ENCODE measurements around the gene FAM149B1. TPM values are rescaled to one million over a fixed set of nuclear protein-coding genes. Genes with fewer than 3 reads are reported as not detected.

Gene FAM149B1
- polyA plus RNA-seq, 1 donor (not counting 4 experiments of a cell fraction or from before 2014, with no cell fraction given): 22.2 TPM

GRCh38 chr10:73209705-73210104, 41.8 kb downstream of the FAM149B1 start:
- no peaks in the 10 kb centered on the region for H3K9me1 ChIP-seq (ENCODE audit: control insufficient read depth, extremely low read depth, insufficient read depth, low read length)
- H3K4me3 ChIP-seq (ENCODE audit: control insufficient read depth in 2 of 3, extremely low read depth in 1 of 3, insufficient read depth in 2 of 3, low read depth in 1 of 3, low read length in 3 of 3): no peak overlapping the region
- DNase-seq (ENCODE audit: low read depth, low spot score): no peak
- peaks cover 9% of the 10 kb centered on the region for H3K4me1 ChIP-seq (ENCODE audit: control insufficient read depth, extremely low read depth, insufficient read depth, low read length)
- no peaks in the 10 kb centered on the region for H4K20me1 ChIP-seq (ENCODE audit: control insufficient read depth, extremely low read depth, insufficient read depth, low read length)
- peak overlapping the region; percentile 32 for H3K27ac ChIP-seq (ENCODE audit: control insufficient read depth, insufficient read depth, low read length)
- no peaks in the 10 kb centered on the region for H3K27me3 ChIP-seq (ENCODE audit: control insufficient read depth, extremely low read depth, insufficient read depth, low read length)
- dilution Hi-C loops (cut with MboI; ENCODE audit: extremely low pct_ligation_motif_present, low sequenced_read_pairs): no loop called here
- H3K9ac ChIP-seq (ENCODE audit: control insufficient read depth, extremely low read depth, insufficient read depth, low read length): no peak overlapping the region
- H3K36me3 ChIP-seq (ENCODE audit: control insufficient read depth in 2 of 2, extremely low read depth in 1 of 2, insufficient read depth in 2 of 2, low read length in 2 of 2): peaks cover 2 to 3% of the 10 kb centered on the region in 2 experiments
- H3K79me2 ChIP-seq (ENCODE audit: control insufficient read depth, insufficient read depth, low read length): no peaks in the 10 kb centered on the region
- H3K9me3 ChIP-seq (ENCODE audit: control insufficient read depth, low read depth, low read length): peaks cover 2% of the 10 kb centered on the region
- H3K4me2 ChIP-seq (ENCODE audit: control insufficient read depth, extremely low read depth, insufficient read depth, low read depth, low read length): peak overlapping the region; percentile 3
- TF ChIP-seq CTCF (optimal IDR thresholded peaks at IDR 0.05 in 1 of 3, IDR thresholded peaks at IDR 0.05 in 1 of 3, conservative IDR thresholded peaks at IDR 0.05 in 1 of 3; ENCODE audit: extremely low read depth in 1 of 3, insufficient read depth in 2 of 3, low read length in 3 of 3): no peak
- TF ChIP-seq EZH2 (IDR thresholded peaks at IDR 0.05; ENCODE audit: low read length): no peak
- H2AFZ ChIP-seq (ENCODE audit: control insufficient read depth, low read length): no peak overlapping the region
- peak; percentile 88 for FAIRE-seq

GRCh38 chr10:73210395-73211105, 42.6 kb downstream of the FAM149B1 start:
- peaks cover 9% of the 10 kb centered on the region for H3K4me1 ChIP-seq (ENCODE audit: control insufficient read depth, extremely low read depth, insufficient read depth, low read length)
- H3K36me3 ChIP-seq (ENCODE audit: control insufficient read depth in 2 of 2, extremely low read depth in 1 of 2, insufficient read depth in 2 of 2, low read length in 2 of 2): peaks cover 2 to 3% of the 10 kb centered on the region in 2 experiments
- no peak for FAIRE-seq
- no peak for DNase-seq (ENCODE audit: low read depth, low spot score)
- H3K9me3 ChIP-seq (ENCODE audit: control insufficient read depth, low read depth, low read length): peaks cover 2% of the 10 kb centered on the region
- no peak overlapping the region for H3K4me3 ChIP-seq (ENCODE audit: control insufficient read depth in 2 of 3, extremely low read depth in 1 of 3, insufficient read depth in 2 of 3, low read depth in 1 of 3, low read length in 3 of 3)
- no peaks in the 10 kb centered on the region for H4K20me1 ChIP-seq (ENCODE audit: control insufficient read depth, extremely low read depth, insufficient read depth, low read length)
- no peaks in the 10 kb centered on the region for H3K79me2 ChIP-seq (ENCODE audit: control insufficient read depth, insufficient read depth, low read length)
- dilution Hi-C loops (cut with MboI; ENCODE audit: extremely low pct_ligation_motif_present, low sequenced_read_pairs): no loop called here
- no peak overlapping the region for H3K4me2 ChIP-seq (ENCODE audit: control insufficient read depth, extremely low read depth, insufficient read depth, low read depth, low read length)
- TF ChIP-seq EZH2 (IDR thresholded peaks at IDR 0.05; ENCODE audit: low read length) (no peak), CTCF (optimal IDR thresholded peaks at IDR 0.05 in 1 of 3, IDR thresholded peaks at IDR 0.05 in 1 of 3, conservative IDR thresholded peaks at IDR 0.05 in 1 of 3; ENCODE audit: extremely low read depth in 1 of 3, insufficient read depth in 2 of 3, low read length in 3 of 3) (no peak)
- H3K9ac ChIP-seq (ENCODE audit: control insufficient read depth, extremely low read depth, insufficient read depth, low read length): no peak overlapping the region
- no peaks in the 10 kb centered on the region for H3K9me1 ChIP-seq (ENCODE audit: control insufficient read depth, extremely low read depth, insufficient read depth, low read length)
- H3K27me3 ChIP-seq (ENCODE audit: control insufficient read depth, extremely low read depth, insufficient read depth, low read length): no peaks in the 10 kb centered on the region
- H3K27ac ChIP-seq (ENCODE audit: control insufficient read depth, insufficient read depth, low read length): no peak overlapping the region
- no peak overlapping the region for H2AFZ ChIP-seq (ENCODE audit: control insufficient read depth, low read length)

Data from keratinocyte (primary cell).